ENCODE measurements around the gene TOMM70.
"Not testable (repeated sequence)": the region's sequence is repeated elsewhere in the genome, so short reads cannot be mapped to it uniquely, and the experiment has no call there.

TOMM70 gene

DNA sequence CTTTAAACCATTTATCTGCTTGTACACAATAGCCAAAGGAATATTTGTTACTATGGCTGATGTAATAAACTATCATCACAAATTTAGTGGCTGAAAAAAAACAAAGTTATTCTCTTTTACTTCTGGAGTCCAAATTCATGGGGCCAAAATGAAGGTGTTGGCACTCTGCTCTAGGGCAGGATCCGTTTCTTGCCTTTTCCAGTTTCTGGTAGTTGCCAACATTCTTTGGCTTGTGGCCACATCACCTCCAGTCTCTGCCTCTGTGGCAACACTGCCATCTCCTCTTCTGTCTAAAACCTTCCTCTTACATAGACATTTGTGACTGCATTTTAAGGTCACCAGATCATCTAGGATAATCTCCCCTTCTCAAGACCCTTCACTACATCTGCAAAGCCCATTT lies 39.0 kb downstream of the TOMM70 start:
- DNase-seq, result no peak

DNA sequence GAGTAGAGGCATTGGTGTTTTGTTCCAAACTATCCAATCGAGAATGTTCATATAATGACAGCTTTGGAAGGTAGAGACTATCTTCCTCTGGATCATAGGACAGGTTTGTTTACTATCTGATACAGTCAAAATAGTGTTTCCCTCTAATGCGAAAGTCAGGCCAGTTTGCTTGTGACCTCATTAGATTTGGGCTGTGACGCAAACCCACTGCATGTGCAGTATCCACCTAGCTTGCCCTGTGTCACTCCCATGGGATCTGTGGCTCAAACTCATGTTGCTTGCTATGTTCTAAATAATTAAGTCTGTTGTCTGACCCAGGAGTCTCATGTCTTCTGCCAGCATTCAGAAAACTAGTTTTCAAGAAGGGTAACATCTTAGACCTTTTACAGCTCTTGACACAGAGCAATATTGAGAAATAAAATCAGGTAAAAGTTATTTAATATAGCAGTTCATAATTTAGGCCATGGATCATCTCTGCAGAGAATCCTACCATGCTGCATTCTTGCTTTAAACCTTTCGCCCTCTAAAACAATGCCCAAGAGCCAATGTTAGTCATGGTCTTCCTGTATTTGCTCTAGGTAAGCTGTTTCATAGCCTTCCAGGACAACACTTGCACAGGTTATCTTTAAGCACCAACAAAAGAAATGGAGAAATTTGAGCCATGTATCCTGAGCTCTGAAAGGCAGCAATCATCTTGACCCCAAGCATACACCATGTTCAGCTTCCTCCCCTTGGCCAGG lies 40.0 kb downstream of the TOMM70 start:
- DNase-seq, result no peak

DNA sequence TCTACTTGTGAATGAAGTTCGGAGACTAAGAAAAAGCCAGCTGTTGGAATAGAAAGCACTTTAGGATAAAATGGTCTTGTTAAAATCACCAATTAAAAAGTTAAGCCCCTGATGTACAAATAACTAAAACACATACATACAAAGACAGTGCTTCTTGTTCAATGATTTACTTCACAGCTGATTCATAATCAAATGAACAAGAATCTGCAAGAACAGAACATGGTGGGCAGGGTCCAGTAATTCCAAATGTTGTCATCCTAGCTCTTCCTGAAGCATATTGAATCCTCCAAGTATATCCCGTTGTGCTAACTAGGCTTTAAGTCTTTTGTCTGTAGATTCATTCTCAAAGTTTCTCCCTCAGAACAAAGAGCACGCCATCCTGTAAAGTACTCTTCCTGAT lies 41.9 kb downstream of the TOMM70 start:
- DNase-seq, result no peak

GRCh38 chr3:100358413-100358812 lies 42.5 kb downstream of the TOMM70 start:
- DNase-seq, result no peak

DNA sequence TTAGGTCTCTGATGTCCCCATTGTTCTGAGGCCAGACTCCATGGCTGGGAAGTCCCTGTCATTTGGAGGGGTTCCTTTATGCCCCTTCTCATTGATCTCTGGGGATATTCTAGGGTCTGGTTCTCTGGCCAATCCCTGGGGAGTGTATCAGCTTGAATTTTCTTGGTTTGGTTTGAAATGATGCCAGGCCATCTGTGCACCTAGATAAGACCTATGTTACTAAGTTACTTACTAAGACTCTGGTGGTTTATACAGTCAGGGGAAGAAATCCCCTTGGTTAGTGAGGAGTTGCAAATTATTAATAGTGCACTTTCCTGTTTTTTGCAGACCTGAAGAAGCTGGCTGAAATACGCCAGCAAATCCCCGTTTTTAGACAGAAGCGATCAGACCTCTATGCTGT lies 46.0 kb downstream of the TOMM70 start:
- no peak for DNase-seq

- DNase-seq, result no peak
These were observed 48.3 kb downstream of the TOMM70 start for GRCh38 chr3:100352296-100353231.

DNA sequence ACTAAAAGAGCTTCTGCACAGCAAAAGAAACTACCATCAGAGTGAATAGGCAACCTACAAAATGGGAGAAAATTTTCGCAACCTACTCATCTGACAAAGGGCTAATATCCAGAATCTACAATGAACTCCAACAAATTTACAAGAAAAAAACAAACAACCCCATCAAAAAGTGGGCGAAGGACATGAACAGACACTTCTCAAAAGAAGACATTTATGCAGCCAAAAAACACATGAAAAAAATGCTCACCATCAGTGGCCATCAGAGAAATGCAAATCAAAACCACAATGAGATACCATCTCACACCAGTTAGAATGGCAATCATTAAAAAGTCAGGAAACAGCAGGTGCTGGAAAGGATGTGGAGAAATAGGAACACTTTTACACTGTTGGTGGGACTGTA lies 49.1 kb downstream of the TOMM70 start:
- not testable (repeated sequence) for DNase-seq

DNA sequence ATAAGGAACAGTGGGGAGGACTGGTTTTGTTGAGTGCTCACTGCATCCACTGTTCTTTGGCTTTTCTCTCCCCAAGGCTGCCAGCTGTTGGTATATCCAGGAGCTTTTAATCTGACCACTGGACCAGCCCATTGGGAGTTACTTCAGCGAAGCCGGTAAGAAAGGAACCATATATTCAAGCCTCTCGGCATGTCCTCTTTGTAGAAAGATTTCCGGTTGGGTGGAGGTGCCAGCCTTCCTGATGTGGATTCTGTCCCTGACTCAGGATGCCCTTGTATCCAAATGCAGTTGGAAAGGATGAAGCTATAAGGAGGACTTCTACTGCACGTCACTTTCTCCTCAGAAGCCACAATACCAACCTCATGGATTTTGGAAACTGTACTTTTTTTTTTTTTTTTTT lies 52.2 kb downstream of the TOMM70 start:
- DNase-seq, result no peak

DNA sequence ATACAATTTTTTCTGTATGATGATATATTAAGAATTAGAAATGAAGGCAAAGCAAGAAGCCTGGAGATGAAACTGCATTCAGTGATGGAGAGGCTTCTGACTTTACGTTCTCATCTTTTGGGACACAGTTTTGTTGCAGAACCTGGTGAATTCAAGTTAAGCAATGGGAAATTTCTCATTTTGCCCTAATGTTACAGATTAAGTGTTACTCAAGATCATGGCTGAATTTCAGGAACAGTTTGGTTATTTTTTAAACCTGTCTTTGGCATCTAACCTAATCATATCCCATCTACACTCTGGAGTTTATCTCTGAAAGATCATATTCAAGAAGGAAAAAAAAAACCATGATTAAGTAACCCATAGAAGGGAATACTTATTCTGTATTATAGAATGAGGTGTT lies 60.4 kb downstream of the TOMM70 start:
- no peak for DNase-seq

- DNase-seq, result no peak
These were observed 61.1 kb downstream of the TOMM70 start for GRCh38 chr3:100339786-100340185.

DNA sequence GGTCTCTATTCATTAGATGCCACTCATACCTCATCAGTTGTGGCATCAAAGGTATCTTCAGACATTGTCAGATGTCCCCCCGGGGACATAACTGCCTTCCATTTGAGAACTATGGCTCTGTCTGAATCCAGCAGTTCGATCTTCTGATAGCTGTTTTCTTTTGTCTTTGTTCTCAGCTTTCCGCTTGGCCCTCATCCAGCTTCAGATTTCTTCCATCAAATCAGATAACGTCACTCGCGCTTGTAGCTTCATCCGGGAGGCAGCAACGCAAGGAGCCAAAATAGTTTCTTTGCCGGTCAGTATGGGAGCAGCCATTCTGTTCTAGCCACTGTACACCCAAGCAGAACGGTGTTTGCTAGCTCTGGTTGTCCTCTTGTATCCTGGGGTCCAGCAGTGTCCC lies 62.0 kb downstream of the TOMM70 start:
- DNase-seq, result no peak

DNA sequence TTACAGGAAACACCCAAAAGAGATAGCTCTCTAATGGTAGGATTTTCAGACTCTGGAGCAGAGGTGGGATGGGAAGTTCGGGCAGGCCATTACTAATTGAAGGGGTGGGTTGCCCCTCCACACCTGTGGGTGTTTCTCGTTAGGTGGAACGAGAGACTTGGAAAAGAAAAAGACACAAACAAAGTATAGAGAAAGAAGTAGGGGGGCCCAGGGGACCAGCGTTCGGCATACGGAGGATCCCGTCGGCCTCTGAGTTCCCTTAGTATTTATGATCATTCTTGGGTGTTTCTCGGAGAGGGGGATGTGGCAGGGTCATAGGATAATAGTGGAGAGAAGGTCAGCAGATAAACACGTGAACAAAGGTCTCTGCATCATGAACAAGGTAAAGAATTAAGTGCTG lies 64.7 kb downstream of the TOMM70 start:
- not testable (repeated sequence) for DNase-seq

DNA sequence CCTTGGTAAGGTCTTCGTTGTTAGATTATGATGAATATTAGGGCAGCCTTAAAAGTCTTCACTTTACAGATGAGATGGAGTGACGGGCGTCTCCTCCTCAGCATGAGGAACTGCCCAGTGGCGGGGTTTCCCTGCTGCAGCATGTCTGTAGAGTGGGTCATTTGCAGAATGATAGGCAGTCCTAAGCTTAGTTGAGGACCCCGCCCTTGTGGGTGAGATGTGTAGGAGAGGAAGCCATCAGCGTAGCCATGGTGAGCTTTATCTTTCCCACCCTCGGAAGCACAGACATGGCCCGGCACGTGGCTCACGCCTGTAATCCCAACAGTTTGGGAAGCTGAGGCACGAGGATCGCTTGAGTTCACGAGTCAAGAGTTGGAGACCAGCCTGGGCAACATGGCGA lies 65.5 kb downstream of the TOMM70 start:
- DNase-seq, result peak; percentile 50

- peak; percentile 56 for DNase-seq
These were observed 66.2 kb downstream of the TOMM70 start, which contains the start of gene NIT2 for GRCh38 chr3:100334488-100335351. Gene NIT2, plus strand, starts transcription at chr3:100334757. Its CDS starts 35 bp downstream, at chr3:100334792.

- no peak for DNase-seq
These were observed 66.9 kb downstream of the TOMM70 start for GRCh38 chr3:100333970-100334487.

DNA sequence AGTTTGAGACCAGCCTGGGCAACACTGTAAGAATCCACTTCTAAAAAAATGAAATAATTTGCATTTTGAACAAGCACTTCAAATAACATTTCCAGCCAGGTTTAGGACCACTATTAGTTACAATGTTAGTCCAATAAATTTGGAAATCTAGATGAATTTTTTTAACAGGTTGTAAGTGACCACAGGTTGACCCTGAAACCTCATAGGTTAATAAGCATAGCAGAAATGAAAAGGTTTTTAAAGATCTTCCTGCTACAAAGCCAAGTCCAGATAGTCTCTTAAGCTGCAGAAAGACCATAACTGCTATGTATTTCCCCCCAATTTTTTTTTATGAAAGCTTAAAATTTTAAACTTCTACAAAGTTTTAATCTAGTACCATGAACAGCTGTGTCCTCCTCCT lies 67.8 kb downstream of the TOMM70 start:
- DNase-seq, result no peak

GRCh38 chr3:100331660-100332059 lies 69.2 kb downstream of the TOMM70 start:
- DNase-seq, result no peak

- DNase-seq, result no peak
These were observed 70.2 kb downstream of the TOMM70 start for GRCh38 chr3:100330651-100331050.

GRCh38 chr3:100329800-100330489 lies 70.9 kb downstream of the TOMM70 start:
- no peak for DNase-seq

DNA sequence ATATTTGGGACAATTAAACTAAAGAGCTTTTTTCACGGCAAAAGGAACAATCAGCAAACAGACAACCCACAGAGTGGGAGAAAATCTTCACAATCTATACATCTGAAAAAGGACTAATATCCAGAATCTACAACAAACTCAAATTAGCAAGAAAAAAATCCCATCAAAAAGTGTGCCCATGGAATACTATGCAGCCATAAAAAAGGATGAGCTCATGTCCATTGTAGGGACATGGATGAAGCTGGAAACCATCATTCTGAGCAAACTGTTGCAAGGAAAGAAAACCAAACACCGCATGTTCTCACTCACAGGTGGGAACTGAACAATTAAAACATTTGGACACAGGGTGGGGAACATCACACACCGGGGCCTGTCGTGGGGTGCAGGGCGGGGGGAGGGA lies 73.5 kb downstream of the TOMM70 start:
- DNase-seq, result not testable (repeated sequence)

DNA sequence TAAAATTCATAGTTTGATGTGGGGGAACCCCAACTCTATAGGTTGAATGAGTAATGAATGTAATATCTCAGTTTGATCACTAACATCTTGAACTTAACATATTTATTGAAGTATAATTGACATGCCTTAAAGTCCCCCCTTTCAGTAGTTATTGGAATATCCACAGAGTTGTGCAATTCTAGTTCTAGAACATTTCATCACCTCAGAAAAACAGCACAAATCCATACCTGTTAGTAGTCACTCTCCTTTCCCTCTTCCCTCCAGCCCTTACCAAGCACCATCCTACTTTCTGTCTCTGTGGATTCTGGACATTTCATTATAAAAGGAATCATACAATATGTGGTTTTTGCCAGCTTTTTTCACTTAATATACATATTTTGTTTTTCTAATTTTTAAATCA lies 75.1 kb downstream of the TOMM70 start:
- no peak for DNase-seq

GRCh38 chr3:100324044-100324443 lies 76.8 kb downstream of the TOMM70 start:
- no peak for DNase-seq

All from NCI-H2227 treated with DMSO at 0.1 percent for 48 hours (cell line).